BLaER1 (cell line): ENCODE data around the gene CYP26A1.
A peak's percentile ranks its signal among the peaks of the same experiment; 100 is the strongest.

Experiments
- H3K27ac ChIP-seq: shearing (Covaris generic); formaldehyde crosslinking; 2 replicates; pipeline ENCODE4 v1.8.1; 2022
- H3K27me3 ChIP-seq: shearing (Covaris generic); formaldehyde crosslinking; 2 replicates; pipeline ENCODE4 v1.8.1; 2022
- H3K36me3 ChIP-seq: shearing (Covaris generic); formaldehyde crosslinking; 2 replicates; pipeline ENCODE4 v1.8.1; 2022
- H3K4me1 ChIP-seq: shearing (Covaris generic); formaldehyde crosslinking; 2 replicates; pipeline ENCODE4 v1.8.1; 2022
- H3K4me2 ChIP-seq: shearing (Covaris generic); formaldehyde crosslinking; 2 replicates; pipeline ENCODE4 v1.8.1; 2022
- H3K4me3 ChIP-seq: shearing (Covaris generic); formaldehyde crosslinking; 2 replicates; pipeline ENCODE4 v1.8.1; 2022
- H3K9ac ChIP-seq: shearing (Covaris generic); formaldehyde crosslinking; 2 replicates; pipeline ENCODE4 v1.8.1; 2022
- H3K9me3 ChIP-seq: shearing (Covaris generic); formaldehyde crosslinking; 2 replicates; pipeline ENCODE4 v1.8.1; 2022
- H4K20me1 ChIP-seq: shearing (Covaris generic); formaldehyde crosslinking; 2 replicates; pipeline ENCODE4 v1.8.1; 2022
- Cebpa-rat ChIP-seq: shearing (Covaris generic); IDR thresholded peaks from 2 replicates; pipeline ENCODE4 v1.8.1; 2022

CYP26A1 gene

GRCh38 chr10:93076871-93077270 is 3.2 kb downstream of the CYP26A1 start:
- Histone ChIP-seq H3K9me3 (peaks cover 4% of the 10 kb centered on the region; the same call in 1 of the 2 replicates), H3K36me3 (no peaks in the 10 kb centered on the region), H3K9ac (no peak overlapping the region), H4K20me1 (peaks cover 13% of the 10 kb centered on the region), H3K4me3 (no peak overlapping the region), H3K4me2 (no peak overlapping the region), H3K27ac (no peak overlapping the region), H3K27me3 (peaks cover 41% of the 10 kb centered on the region), H3K4me1 (peaks cover 18% of the 10 kb centered on the region)
- no peak for TF ChIP-seq Cebpa-rat

- TF ChIP-seq Cebpa-rat = no peak
- no peak overlapping the region for H3K4me3 ChIP-seq
- H4K20me1 ChIP-seq = peaks cover 3% of the 10 kb centered on the region
- H3K27me3 ChIP-seq = peaks cover 31% of the 10 kb centered on the region
- peaks cover 14% of the 10 kb centered on the region for H3K4me1 ChIP-seq
- H3K36me3 ChIP-seq = no peaks in the 10 kb centered on the region
- peaks cover 4% of the 10 kb centered on the region; the same call in 1 of the 2 replicates for H3K9me3 ChIP-seq
- no peak overlapping the region for H3K9ac ChIP-seq
- no peak overlapping the region for H3K27ac ChIP-seq
- H3K4me2 ChIP-seq = no peak overlapping the region
These were observed 4.2 kb downstream of the CYP26A1 start for GRCh38 chr10:93077860-93078337.

GRCh38 chr10:93079663-93080349 is 6.1 kb downstream of the CYP26A1 start:
- peaks cover 11% of the 10 kb centered on the region for H3K27me3 ChIP-seq
- no peaks in the 10 kb centered on the region for H4K20me1 ChIP-seq
- no peak overlapping the region for H3K27ac ChIP-seq
- peaks cover 2% of the 10 kb centered on the region; the same call in 1 of the 2 replicates for H3K9me3 ChIP-seq
- TF ChIP-seq Cebpa-rat = no peak
- H3K9ac ChIP-seq = no peak overlapping the region
- H3K4me1 ChIP-seq = peaks cover under 1% of the 10 kb centered on the region; the same call in 1 of the 2 replicates
- H3K36me3 ChIP-seq = no peaks in the 10 kb centered on the region
- no peak overlapping the region for H3K4me3 ChIP-seq
- H3K4me2 ChIP-seq = no peak overlapping the region

GRCh38 chr10:93080350-93081046 is 6.8 kb downstream of the CYP26A1 start:
- Histone ChIP-seq H3K4me2 (no peak overlapping the region), H3K27ac (no peak overlapping the region), H4K20me1 (no peaks in the 10 kb centered on the region), H3K36me3 (no peaks in the 10 kb centered on the region), H3K4me3 (no peak overlapping the region), H3K9ac (no peak overlapping the region), H3K4me1 (peaks cover 7% of the 10 kb centered on the region), H3K27me3 (peaks cover 5% of the 10 kb centered on the region; the same call in 1 of the 2 replicates), H3K9me3 (no peaks in the 10 kb centered on the region)
- TF ChIP-seq Cebpa-rat = no peak

GRCh38 chr10:93081318-93081717 is 7.6 kb downstream of the CYP26A1 start:
- Histone ChIP-seq H3K36me3 (no peaks in the 10 kb centered on the region), H3K4me2 (no peak overlapping the region), H3K9ac (no peak overlapping the region), H3K4me1 (peaks cover 14% of the 10 kb centered on the region), H4K20me1 (no peaks in the 10 kb centered on the region), H3K27ac (no peak overlapping the region), H3K27me3 (no peaks in the 10 kb centered on the region), H3K4me3 (no peak overlapping the region), H3K9me3 (no peaks in the 10 kb centered on the region)
- TF ChIP-seq Cebpa-rat = no peak

- no peak for TF ChIP-seq Cebpa-rat
- peaks cover 14% of the 10 kb centered on the region for H3K4me1 ChIP-seq
- no peak overlapping the region for H3K9ac ChIP-seq
- no peaks in the 10 kb centered on the region for H3K27me3 ChIP-seq
- no peaks in the 10 kb centered on the region for H4K20me1 ChIP-seq
- H3K4me2 ChIP-seq = no peak overlapping the region
- no peak overlapping the region for H3K4me3 ChIP-seq
- no peaks in the 10 kb centered on the region for H3K36me3 ChIP-seq
- H3K9me3 ChIP-seq = no peaks in the 10 kb centered on the region
- H3K27ac ChIP-seq = no peak overlapping the region
These were observed 8.1 kb downstream of the CYP26A1 start for GRCh38 chr10:93081834-93082233.

- Histone ChIP-seq H3K27ac (no peak overlapping the region), H3K9me3 (no peaks in the 10 kb centered on the region), H3K4me3 (no peak overlapping the region), H4K20me1 (no peaks in the 10 kb centered on the region), H3K4me2 (no peak overlapping the region), H3K27me3 (no peaks in the 10 kb centered on the region), H3K4me1 (peaks cover 17% of the 10 kb centered on the region), H3K9ac (no peak overlapping the region), H3K36me3 (no peaks in the 10 kb centered on the region)
- no peak for TF ChIP-seq Cebpa-rat
These were observed 10.2 kb downstream of the CYP26A1 start for GRCh38 chr10:93083743-93084539.

- no peaks in the 10 kb centered on the region for H3K9me3 ChIP-seq
- peak overlapping the region; percentile 47 for H3K4me2 ChIP-seq
- H3K27me3 ChIP-seq = no peaks in the 10 kb centered on the region
- TF ChIP-seq Cebpa-rat = no peak
- H3K36me3 ChIP-seq = no peaks in the 10 kb centered on the region
- H4K20me1 ChIP-seq = no peaks in the 10 kb centered on the region
- no peak overlapping the region for H3K9ac ChIP-seq
- no peak overlapping the region for H3K27ac ChIP-seq
- H3K4me3 ChIP-seq = no peak overlapping the region
- peaks cover 17% of the 10 kb centered on the region for H3K4me1 ChIP-seq
These were observed 11.7 kb downstream of the CYP26A1 start for GRCh38 chr10:93085272-93085859.

GRCh38 chr10:93086289-93086688 is 12.6 kb downstream of the CYP26A1 start:
- no peak overlapping the region for H3K27ac ChIP-seq
- TF ChIP-seq Cebpa-rat = no peak
- H4K20me1 ChIP-seq = no peaks in the 10 kb centered on the region
- no peaks in the 10 kb centered on the region for H3K27me3 ChIP-seq
- no peak overlapping the region for H3K4me3 ChIP-seq
- no peaks in the 10 kb centered on the region for H3K36me3 ChIP-seq
- no peaks in the 10 kb centered on the region for H3K9me3 ChIP-seq
- H3K9ac ChIP-seq = no peak overlapping the region
- H3K4me2 ChIP-seq = no peak overlapping the region
- peaks cover 17% of the 10 kb centered on the region for H3K4me1 ChIP-seq
